Endothelial cell (in vitro differentiated cells): ENCODE results near the gene IGFBP2. TPM values are rescaled to one million over a fixed set of nuclear protein-coding genes. Genes with fewer than 3 reads are reported as not detected.

Experiments used
- DNase-seq: peaks from one replicate; pipeline ENCODE4 v3.0.0; 2021; ENCODE audit warnings: low spot score
- H3K27ac Mint-ChIP-seq: one replicate; pipeline ENCODE4 v1.8.0; 2021; ENCODE audit warnings: mixed read lengths, inconsistent platforms; ENCODE audit not compliant: unreplicated experiment
- H3K27me3 Mint-ChIP-seq: one replicate; pipeline ENCODE4 v1.8.0; 2021; ENCODE audit warnings: mild to moderate bottlenecking, moderate library complexity, mixed read lengths, inconsistent platforms; ENCODE audit not compliant: unreplicated experiment
- H3K36me3 Mint-ChIP-seq: one replicate; pipeline ENCODE4 v1.8.0; 2021; ENCODE audit warnings: mild to moderate bottlenecking, low read depth, mixed read lengths, inconsistent platforms; ENCODE audit not compliant: unreplicated experiment
- H3K4me1 Mint-ChIP-seq: one replicate; pipeline ENCODE4 v1.8.0; 2021; ENCODE audit warnings: mild to moderate bottlenecking, mixed read lengths, inconsistent platforms; ENCODE audit not compliant: unreplicated experiment
- H3K4me3 Mint-ChIP-seq: one replicate; pipeline ENCODE4 v1.8.0; 2021; ENCODE audit warnings: mild to moderate bottlenecking, mixed read lengths, inconsistent platforms; ENCODE audit not compliant: unreplicated experiment
- H3K9me3 Mint-ChIP-seq: one replicate; pipeline ENCODE4 v1.8.0; 2021; ENCODE audit warnings: mixed read lengths, inconsistent platforms; ENCODE audit not compliant: unreplicated experiment
- CTCF ChIP-seq: fragments of 200-600 bp; sonication (generic); IDR thresholded peaks from one replicate; pipeline ENCODE4 v1.5.0; 2021; ENCODE audit warnings: antibody characterized with exemption; ENCODE audit not compliant: unreplicated experiment
- total RNA-seq: library from RNA; stranded (reverse); fragmentation: NEBNext Ultra II Directional; extraction: Animal tissue kit (Norgen Biotek cat#: 25700); gene quantifications from one replicate; pipeline ENCODE4 v1.2.1, GENCODE V29; 2021; ENCODE audit not compliant: unreplicated experiment

IGFBP2 gene
- total RNA-seq, 1 donor from 2014 or later: 1,170 TPM

DNA sequence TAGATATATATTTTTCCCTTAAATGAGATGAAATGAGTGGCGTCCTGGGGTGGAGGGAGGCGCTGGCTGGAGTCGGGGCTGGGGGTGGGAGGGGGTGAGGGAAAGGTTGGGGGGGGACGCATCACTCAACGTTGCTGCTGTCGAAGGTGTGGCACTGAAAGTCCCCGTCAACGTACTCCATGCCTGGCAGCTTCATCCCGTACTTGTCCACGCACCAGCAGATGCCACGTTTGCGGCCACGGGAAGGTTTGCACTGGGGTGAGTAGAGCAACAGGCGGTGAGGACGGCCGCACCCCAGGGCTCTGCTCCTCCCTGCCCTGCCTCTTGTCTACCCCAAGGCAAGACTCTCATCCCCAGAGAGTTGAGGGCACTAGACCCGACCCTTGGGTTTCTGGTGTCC is 43.4 kb downstream of the IGFBP2 start:
- H3K27me3 Mint-ChIP-seq: peaks cover 12% of the 10 kb centered on the region
- no peak overlapping the region for H3K27ac Mint-ChIP-seq
- peaks cover 12% of the 10 kb centered on the region for H3K36me3 Mint-ChIP-seq
- no peak overlapping the region for H3K4me3 Mint-ChIP-seq
- peaks cover 30% of the 10 kb centered on the region for H3K4me1 Mint-ChIP-seq
- no peaks in the 10 kb centered on the region for H3K9me3 Mint-ChIP-seq
- TF ChIP-seq CTCF: no peak
- DNase-seq: no peak

DNA sequence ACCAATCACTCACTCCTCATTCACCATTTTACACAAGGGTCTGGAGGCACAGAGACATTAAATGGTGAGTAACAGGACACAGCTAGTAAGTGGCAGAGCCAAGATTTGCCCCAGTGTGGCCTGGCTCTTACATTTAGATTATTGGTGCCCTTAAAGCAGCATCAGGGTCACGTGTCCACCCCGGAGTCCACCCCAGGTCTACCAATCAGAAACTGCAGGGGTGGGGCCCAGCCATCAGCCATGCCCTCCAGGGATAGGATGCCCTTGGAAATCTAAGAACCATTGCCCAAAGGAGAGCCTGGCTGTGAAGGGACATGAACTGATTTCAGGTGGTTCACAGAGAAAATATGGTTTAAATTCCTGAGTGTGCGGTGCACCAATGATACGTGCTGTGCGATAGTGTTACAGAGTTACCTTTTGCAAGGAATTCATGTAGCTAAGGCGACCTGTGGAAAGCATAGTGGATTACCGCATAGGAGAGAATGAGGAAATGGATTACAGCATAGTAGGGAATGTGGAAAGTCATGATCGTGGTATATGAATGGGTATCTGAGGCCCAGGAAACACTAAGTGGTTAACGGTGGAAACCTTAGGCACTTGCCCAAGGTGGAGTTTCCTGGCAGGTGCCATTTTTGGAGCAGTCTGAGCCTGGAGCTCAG is 44.3 kb downstream of the IGFBP2 start:
- H3K27me3 Mint-ChIP-seq: peaks cover 12% of the 10 kb centered on the region
- H3K4me3 Mint-ChIP-seq: no peak overlapping the region
- H3K4me1 Mint-ChIP-seq: peaks cover 30% of the 10 kb centered on the region
- peaks cover 12% of the 10 kb centered on the region for H3K36me3 Mint-ChIP-seq
- DNase-seq: no peak
- no peak overlapping the region for H3K27ac Mint-ChIP-seq
- no peak for TF ChIP-seq CTCF
- H3K9me3 Mint-ChIP-seq: no peaks in the 10 kb centered on the region

DNA sequence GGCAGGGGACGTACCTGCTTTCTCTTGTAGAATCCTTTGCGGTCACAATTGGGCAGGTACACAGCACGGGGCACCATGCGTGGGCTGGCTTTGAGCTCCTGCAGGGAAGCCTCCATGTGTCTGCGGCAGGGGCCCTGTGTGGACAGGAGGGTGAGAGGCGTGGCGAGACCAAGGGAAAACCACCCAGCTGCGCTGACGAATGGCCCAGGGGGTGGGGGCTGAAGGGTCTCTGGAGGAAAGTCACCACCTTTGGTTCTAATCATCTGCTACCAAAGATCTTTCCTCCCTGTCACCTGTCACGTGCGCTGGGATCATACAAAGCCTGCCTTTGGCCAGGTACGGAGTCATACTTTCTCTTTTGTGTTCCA is 44.9 kb downstream of the IGFBP2 start:
- Mint-ChIP-seq H3K27ac (no peak overlapping the region), H3K4me3 (no peak overlapping the region), H3K27me3 (peaks cover 10% of the 10 kb centered on the region), H3K4me1 (peaks cover 30% of the 10 kb centered on the region), H3K9me3 (no peaks in the 10 kb centered on the region), H3K36me3 (peaks cover 12% of the 10 kb centered on the region)
- DNase-seq: no peak
- TF ChIP-seq CTCF: no peak

GRCh38 chr2:216678813-216679657 is 45.8 kb downstream of the IGFBP2 start:
- no peak for TF ChIP-seq CTCF
- H3K9me3 Mint-ChIP-seq: no peaks in the 10 kb centered on the region
- no peak overlapping the region for H3K4me3 Mint-ChIP-seq
- no peak overlapping the region for H3K27ac Mint-ChIP-seq
- H3K36me3 Mint-ChIP-seq: peaks cover 12% of the 10 kb centered on the region
- peaks cover 30% of the 10 kb centered on the region for H3K4me1 Mint-ChIP-seq
- peaks cover 10% of the 10 kb centered on the region for H3K27me3 Mint-ChIP-seq
- no peak for DNase-seq

DNA sequence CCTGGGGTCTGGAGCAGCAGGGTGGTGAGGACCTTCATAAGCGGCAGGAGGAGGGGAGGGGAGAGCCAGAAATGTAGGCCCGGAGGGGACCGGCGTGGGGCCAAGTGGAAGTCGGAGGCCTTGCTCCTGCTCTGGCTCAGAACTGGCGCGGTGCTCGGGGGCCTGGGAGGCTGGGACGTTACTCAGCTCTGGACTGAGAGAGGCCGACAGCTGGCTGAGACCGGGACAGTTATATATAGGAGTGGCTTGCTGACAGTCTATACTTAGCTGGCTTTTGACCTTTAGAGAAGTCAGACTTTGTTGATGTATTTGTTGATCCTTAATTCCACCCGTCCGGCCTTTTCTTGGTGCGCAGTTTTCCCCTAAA is 46.4 kb downstream of the IGFBP2 start:
- H3K27me3 Mint-ChIP-seq: peaks cover 9% of the 10 kb centered on the region
- DNase-seq: no peak
- no peak for TF ChIP-seq CTCF
- H3K27ac Mint-ChIP-seq: no peak overlapping the region
- H3K9me3 Mint-ChIP-seq: no peaks in the 10 kb centered on the region
- H3K4me3 Mint-ChIP-seq: no peak overlapping the region
- peaks cover 30% of the 10 kb centered on the region for H3K4me1 Mint-ChIP-seq
- peaks cover 12% of the 10 kb centered on the region for H3K36me3 Mint-ChIP-seq
